HG03280 (cell line): Measurements from ENCODE around the gene PTAFR.

Experiments
- ATAC-seq: cut with Tn5 transposase; IDR thresholded peaks from one replicate; pipeline ENCODE4 v1.9.1; 2021; ENCODE audit warnings: mild to moderate bottlenecking, moderate library complexity; ENCODE audit not compliant: unreplicated experiment

The PTAFR gene

GRCh38 chr1:28178690-28179485 lies 2.4 kb upstream of the PTAFR start:
- no peak for ATAC-seq

- no peak for ATAC-seq
Observed at GRCh38 chr1:28175955-28176485, 470 bp downstream of the PTAFR start.

GRCh38 chr1:28173980-28174297 lies 2.6 kb downstream of the PTAFR start:
- ATAC-seq, result no peak

- ATAC-seq, result no peak
Observed at GRCh38 chr1:28173151-28173979, 3.1 kb downstream of the PTAFR start.

DNA sequence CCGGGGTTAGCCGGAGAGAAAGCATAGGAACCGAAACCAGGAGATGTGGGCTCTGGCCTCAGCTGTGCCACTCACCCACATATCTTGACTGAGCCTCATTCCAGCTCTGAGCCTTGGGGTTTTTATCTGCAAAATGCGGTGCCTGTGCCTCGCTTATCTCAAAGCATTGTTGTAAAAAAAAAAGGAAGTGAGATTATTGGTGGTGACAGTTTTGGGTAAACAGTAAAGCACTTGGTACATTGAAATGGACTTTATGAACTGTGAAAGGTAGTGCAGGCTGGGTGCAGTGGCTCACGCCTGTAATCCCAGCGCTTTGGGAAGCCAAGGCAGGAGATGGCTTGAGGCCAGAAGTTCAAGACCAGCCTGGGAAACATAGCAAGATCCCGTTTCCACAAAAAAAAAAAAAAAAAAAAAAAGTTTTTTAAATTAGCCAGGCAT lies 3.8 kb downstream of the PTAFR start:
- ATAC-seq, result peak; percentile 64

GRCh38 chr1:28171246-28171645 lies 5.2 kb downstream of the PTAFR start:
- no peak for ATAC-seq

GRCh38 chr1:28170001-28170596 lies 6.4 kb downstream of the PTAFR start:
- no peak for ATAC-seq

DNA sequence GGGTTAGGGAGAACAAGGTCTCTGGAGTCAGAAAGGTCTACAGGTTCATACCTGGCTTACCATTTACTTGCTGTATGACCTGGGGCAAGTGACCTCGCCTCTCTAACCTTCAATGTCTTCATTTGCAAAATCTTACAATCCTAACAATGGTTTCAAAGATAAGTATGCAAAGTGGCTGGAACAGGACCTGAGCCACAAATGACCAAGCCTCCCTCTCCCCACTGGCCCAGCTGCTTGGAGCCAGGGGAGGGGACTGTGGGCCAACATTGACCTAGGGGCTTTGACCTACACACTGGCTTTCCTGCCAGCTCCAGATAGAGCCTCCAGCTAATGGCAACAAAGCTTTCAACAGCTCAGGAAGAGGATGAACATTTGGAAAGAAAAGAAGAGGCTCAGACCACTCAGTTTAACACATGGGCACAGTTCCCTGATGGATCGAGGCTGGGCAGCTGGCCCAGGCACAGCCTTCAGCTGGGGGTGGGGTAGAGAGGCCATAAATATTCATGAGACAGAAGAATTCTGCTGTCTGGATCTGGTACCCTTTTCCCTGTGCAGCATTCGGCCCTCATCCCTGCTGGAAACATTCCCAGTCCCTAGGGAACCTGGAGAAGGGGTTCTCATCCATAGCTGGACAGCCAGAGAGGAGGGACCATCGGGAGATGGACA lies 12.9 kb downstream of the PTAFR start:
- no peak for ATAC-seq

DNA sequence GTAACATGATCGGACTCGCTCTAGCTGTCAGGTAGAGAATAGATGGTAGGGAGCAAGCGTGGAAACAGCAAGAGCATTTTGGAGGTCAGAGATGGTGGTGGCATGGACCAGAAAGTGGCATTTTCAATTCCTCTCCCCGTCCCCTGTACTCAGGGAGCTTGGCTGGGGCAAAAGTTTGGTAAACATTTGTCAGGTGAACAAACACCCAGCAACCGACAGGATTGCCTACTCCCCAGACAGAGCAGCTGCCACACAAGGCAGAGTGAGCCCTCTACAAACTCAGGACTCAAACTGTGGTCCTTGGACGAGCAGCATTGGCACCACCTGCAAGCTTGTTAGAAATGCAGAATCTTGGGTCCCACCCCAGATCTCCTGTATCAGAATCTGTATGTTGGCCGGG lies 14.3 kb downstream of the PTAFR start:
- no peak for ATAC-seq

- no peak for ATAC-seq
Observed at GRCh38 chr1:28161751-28162150, 14.7 kb downstream of the PTAFR start.

DNA sequence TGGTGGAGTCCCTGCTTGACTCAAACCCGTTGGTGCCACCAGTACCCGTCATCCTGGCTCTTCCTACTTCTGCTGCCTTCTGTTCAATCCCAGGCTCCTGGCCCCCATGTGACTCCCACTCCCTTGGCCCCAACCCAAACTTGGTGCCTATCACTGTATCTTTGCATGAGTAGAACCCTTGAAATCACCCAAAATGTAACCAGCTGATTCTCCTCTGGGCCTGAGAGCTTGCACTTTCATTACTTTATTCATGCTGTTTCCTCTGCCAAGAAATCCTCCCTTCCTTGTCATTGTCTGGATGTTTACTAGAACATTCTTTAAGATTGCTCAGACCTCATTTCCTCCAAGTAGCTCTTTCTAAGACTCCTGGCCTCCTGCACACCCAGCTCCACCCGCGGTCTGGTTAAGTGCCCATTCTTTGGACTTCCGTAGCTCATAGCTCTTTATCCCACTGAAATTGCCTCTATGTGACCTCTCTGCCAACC lies 15.7 kb downstream of the PTAFR start:
- ATAC-seq, result no peak

DNA sequence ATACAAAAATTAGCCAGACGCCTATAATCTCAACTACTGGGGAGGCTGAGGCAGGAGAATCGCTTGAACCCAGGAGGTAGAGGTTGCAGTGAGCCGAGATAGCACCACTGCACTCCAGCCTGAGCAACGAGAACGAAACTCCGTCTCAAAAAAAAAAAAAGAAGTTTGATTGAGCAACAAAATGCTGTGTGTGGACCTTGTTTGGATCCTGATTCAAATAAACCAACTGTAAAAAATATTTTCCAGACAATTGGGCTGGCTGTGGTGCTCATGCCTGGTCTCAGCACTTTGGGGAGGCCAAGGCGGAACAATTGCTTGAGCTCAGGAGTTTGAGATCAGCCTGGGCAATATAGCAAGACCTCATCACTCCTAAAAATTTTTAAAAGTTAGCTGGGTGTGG lies 16.8 kb downstream of the PTAFR start:
- no peak for ATAC-seq

- no peak for ATAC-seq
Observed at GRCh38 chr1:28159243-28159642, 17.2 kb downstream of the PTAFR start.

DNA sequence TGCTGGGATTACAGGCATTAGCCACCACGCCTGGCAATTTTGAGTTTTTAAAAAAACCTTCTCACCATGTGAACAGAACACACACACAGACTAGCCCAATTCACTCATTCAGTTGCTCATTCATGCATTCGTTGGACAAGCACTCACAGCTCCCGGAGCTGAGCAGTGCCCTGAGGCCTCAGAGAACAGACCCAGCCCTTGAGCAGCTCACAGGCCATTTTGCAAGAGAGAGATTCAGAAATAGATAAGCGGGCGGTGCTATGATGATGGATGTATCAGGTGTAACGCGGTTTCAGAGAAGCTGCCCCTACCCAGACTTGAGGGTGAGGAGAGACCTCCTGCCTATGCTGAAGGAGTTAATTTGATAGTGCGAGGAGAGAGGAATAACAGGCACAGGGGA lies 18.6 kb downstream of the PTAFR start:
- ATAC-seq, result no peak

- no peak for ATAC-seq
Observed at GRCh38 chr1:28156821-28157220, 19.7 kb downstream of the PTAFR start.

- ATAC-seq, result no peak
Observed at GRCh38 chr1:28155628-28156027, 20.9 kb downstream of the PTAFR start.

DNA sequence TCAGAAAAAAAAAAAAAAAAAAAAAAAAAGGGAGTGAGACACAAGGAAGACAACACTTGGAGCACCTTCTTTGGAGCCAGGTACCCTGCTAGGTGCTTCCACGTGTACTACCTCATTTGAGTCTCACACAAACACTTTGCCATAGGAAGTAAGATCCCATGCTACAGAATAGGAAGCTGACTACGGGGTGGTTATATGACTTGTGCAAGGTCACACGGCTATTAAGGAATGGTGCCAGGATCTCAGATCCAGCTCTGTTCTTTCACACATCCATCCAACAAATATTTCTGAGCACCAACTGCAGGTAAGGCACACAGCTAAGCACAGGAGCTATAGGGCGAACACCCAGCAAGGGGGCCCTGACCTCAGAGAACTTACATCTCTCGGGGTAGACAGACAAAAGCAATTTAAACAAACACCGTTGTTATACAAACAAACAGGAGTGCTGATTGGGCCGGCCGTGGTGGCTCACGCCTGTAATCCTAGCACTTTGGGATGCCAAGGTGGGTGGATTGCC lies 22.4 kb downstream of the PTAFR start:
- ATAC-seq, result no peak

DNA sequence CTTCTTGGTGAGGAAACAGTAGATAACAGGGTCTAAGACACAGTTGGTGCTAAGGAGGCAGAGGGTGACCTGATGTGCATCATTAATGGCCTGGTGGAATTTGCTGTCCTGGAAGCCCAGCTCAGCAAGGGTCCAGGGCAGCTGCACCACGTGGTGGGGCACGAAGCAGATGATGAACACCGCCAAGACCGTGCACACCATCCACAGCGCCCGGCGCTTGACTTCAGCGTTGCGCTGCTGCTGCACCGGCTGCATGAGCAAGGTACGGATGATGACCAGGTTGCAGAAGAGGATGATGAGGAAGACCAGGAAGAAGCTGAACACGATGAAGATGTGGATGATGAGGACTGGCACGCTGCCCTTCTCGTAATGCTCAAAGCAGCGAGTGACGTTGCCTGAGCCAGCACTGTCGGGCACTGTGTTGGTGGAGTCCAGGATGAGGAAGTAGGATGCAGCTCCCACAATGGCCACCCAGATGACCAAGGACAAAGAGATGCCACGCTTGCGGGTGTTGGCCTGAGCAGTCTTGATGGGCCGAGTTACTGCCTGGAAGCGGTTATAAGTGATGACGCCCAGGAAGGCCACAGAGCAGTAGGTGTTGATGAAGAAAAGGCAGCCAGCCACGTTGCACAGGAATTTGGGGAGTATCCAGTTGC lies 26.2 kb downstream of the PTAFR start:
- no peak for ATAC-seq

DNA sequence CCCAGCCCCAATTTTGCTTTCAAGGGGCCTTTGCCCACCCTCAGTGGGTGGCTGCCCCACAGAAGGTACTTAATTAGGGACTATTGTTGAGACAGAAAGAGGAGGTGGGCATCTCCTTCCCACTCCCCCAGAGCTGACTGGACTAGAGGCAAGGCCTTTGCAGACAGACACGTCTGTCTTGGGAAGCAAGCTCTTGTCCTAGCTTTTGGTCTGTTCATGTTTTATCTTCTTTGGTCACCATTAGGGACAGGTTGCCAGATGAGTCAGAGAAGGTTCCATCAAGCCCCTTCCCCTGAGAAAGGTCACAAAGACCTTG lies 27.7 kb downstream of the PTAFR start:
- no peak for ATAC-seq
